Measurements from ENCODE around the gene ADAMTSL1.

DNA sequence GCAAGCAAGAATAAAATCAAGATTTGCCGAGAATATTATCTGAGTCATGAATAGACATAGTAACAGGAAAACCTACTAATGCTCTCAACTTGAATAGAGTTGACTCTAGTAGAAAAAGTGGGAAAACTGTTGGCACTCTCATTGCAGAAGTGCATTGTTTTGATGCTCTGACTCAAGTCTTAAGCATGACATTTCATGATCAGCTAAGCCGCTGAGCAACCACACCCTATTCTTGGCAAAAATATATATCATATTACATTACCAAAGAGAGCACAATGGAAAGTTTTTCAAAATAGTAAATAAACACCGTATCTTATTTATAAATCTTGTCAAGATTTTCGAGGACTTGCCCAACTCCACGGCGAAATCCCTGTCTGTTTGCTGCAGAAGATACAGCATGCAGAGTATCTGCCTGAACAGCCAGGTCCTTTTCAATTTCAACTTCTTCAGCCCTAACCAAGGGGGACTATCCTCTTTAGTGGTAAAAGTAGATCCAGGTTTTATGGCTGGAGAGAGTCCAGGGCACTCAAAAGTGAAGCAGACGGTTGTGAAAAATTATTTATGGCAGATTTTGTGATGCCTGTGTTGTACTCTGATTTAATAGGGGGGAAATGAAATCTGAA, 13.9 kb upstream of the ADAMTSL1 start:
- TF ChIP-seq ZNF384 (IDR thresholded peaks at IDR 0.05): no peak
- no peak for TF ChIP-seq FOXM1 (IDR thresholded peaks at IDR 0.05; ENCODE audit: borderline replicate concordance)
- TF ChIP-seq CTBP1 (IDR thresholded peaks at IDR 0.05; ENCODE audit: borderline replicate concordance): no peak
- no peak for TF ChIP-seq LEF1 (IDR thresholded peaks at IDR 0.05; ENCODE audit: borderline replicate concordance)

Measured in HEK293T (cell line).